ENCODE data around the gene BACE1-AS. TPM values are rescaled to one million over a fixed set of nuclear protein-coding genes. Genes with fewer than 3 reads are reported as not detected.

The BACE1-AS gene
- total and polyA plus RNA-seq, 2 of the 8 experiments (the other 6 are each of a cell fraction or from before 2014, with no cell fraction given) = 14.9 to 17.4 TPM

GRCh38 chr11:117298195-117298594 is 7.0 kb downstream of the BACE1-AS start:
- H3K4ac ChIP-seq (replicated peaks; ENCODE audit: insufficient read length, low read depth, low read length) = no peak overlapping the region
- no peaks in the 10 kb centered on the region for H3K9me3 ChIP-seq (ENCODE audit: insufficient read depth in 2 of 2, low read depth in 1 of 2, low read length in 1 of 2)
- H3K23me2 ChIP-seq (ENCODE audit: low read depth, low read length) = no peaks in the 10 kb centered on the region
- FAIRE-seq (no peak), DNase-seq (ENCODE audit: low read depth in 1 of 2, low spot score in 2 of 2) (no peak)
- no peaks in the 10 kb centered on the region for H4K20me1 ChIP-seq (replicated peaks in 1 of 2; ENCODE audit: control insufficient read depth in 1 of 2, insufficient read depth in 2 of 2, low read length in 2 of 2)
- H3K36me3 ChIP-seq (ENCODE audit: control insufficient read depth in 2 of 4, insufficient read depth in 4 of 4, low read length in 3 of 4) = no peaks in the 10 kb centered on the region; a peak in 1 of 8 replicates
- H2BK15ac ChIP-seq (ENCODE audit: low read length) = no peak overlapping the region
- H3K23ac ChIP-seq (ENCODE audit: insufficient read length) = no peak overlapping the region
- POLR2A ChIA-PET (ENCODE audit: partially characterized antibody) = interaction anchor here (1.3 to 1.9 kb wide), 2 partner anchors 10 to 16 kb away, joined by 4 to 6 read pairs; no protein-coding TSS in a partner anchor
- no peaks in the 10 kb centered on the region for H3K79me2 ChIP-seq (ENCODE audit: control insufficient read depth in 1 of 2, insufficient read depth in 2 of 2, low read length in 2 of 2)
- no peak overlapping the region for H4K8ac ChIP-seq (ENCODE audit: extremely low read depth, insufficient read depth, low read length)
- no peak overlapping the region for H2BK12ac ChIP-seq (ENCODE audit: low read depth, low read length)
- H2BK20ac ChIP-seq (ENCODE audit: low read length) = no peak overlapping the region
- no peak overlapping the region for H3K18ac ChIP-seq (ENCODE audit: extremely low read depth, low read length)
- no peak overlapping the region for H2BK5ac ChIP-seq (ENCODE audit: low read depth, low read length)
- CTCF ChIA-PET (ENCODE audit: partially characterized antibody) = no interaction called here
- no peak overlapping the region for H3K14ac ChIP-seq (ENCODE audit: insufficient read length)
- H3K27ac ChIP-seq (ENCODE audit: low read depth, low read length) = no peak overlapping the region
- whole genome bisulfite sequencing, 2 experiments (ENCODE audit: extremely low coverage in 1 of 2, insufficient coverage in 1 of 2, insufficient read length in 1 of 2, insufficient replicate concordance in 2 of 2, low coverage in 1 of 2, low lambda C conversion rate in 2 of 2, missing lambda C conversion rate in 1 of 2) = 95% methylated on average over 8 of the region's 8 CpGs; no CpG with 5 or more reads in 1 of the 2 experiments
- H3K4me3 ChIP-seq (ENCODE audit: extremely low read depth in 1 of 4, insufficient read depth in 2 of 4, low read depth in 3 of 4, low read length in 4 of 4) = no peak overlapping the region
- H3K9ac ChIP-seq (replicated peaks in 1 of 4; ENCODE audit: extremely low read depth in 1 of 4, low read depth in 3 of 4, low read length in 3 of 4) = no peak overlapping the region
- no peak overlapping the region for H4K91ac ChIP-seq (replicated peaks; ENCODE audit: insufficient read length, low read length)
- H3K4me2 ChIP-seq (ENCODE audit: insufficient read depth in 1 of 2, low read depth in 2 of 2, low read length in 2 of 2) = no peak overlapping the region
- no peaks in the 10 kb centered on the region for H3K27me3 ChIP-seq (replicated peaks in 1 of 4; ENCODE audit: control insufficient read depth in 3 of 4, extremely low read depth in 1 of 4, insufficient read depth in 3 of 4, low read length in 3 of 4)
- H3K4me1 ChIP-seq (replicated peaks in 1 of 4; ENCODE audit: control insufficient read depth in 3 of 4, insufficient read depth in 4 of 4, low read length in 3 of 4) = peaks cover 3 to 19% (median 9%) of the 10 kb centered on the region in 4 experiments
- H3K56ac ChIP-seq (replicated peaks; ENCODE audit: insufficient read length, low read depth, low read length) = no peak overlapping the region
- no peak overlapping the region for H4K5ac ChIP-seq (ENCODE audit: insufficient read length, low read depth, low read length)
- H3K79me1 ChIP-seq (ENCODE audit: low read depth, low read length) = no peaks in the 10 kb centered on the region
- no peak overlapping the region for H2BK120ac ChIP-seq (replicated peaks; ENCODE audit: low read depth, low read length)
- H2AFZ ChIP-seq (ENCODE audit: low read length) = no peak overlapping the region
- no peak overlapping the region for H2AK5ac ChIP-seq (ENCODE audit: low read depth, low read length)
- TF ChIP-seq EP300 (IDR thresholded peaks at IDR 0.05; ENCODE audit: borderline replicate concordance in 1 of 2, low read depth in 2 of 2, low read length in 2 of 2) (no peak), TCF12 (IDR thresholded peaks at IDR 0.05; ENCODE audit: low read depth, low read length) (no peak), BACH1 (IDR thresholded peaks at IDR 0.05; ENCODE audit: low read length) (no peak), MAX (IDR thresholded peaks at IDR 0.05) (no peak), HDAC6 (IDR thresholded peaks at IDR 0.05; ENCODE audit: low read depth, low read length) (no peak), EZH2 (IDR thresholded peaks at IDR 0.05; ENCODE audit: low read depth, low read length, severe bottlenecking) (no peak), SP2 (IDR thresholded peaks at IDR 0.05; ENCODE audit: low read length) (no peak), SIX5 (IDR thresholded peaks at IDR 0.05; ENCODE audit: low read depth, low read length) (no peak), TAF1 (IDR thresholded peaks at IDR 0.05; ENCODE audit: low read depth, low read length) (no peak), CREB1 (IDR thresholded peaks at IDR 0.05) (no peak), SIN3A (conservative IDR thresholded peaks at IDR 0.05 in 1 of 2, IDR thresholded peaks at IDR 0.05 in 1 of 2; ENCODE audit: low read depth in 1 of 2, low read length in 2 of 2) (no peak), CTBP2 (IDR thresholded peaks at IDR 0.05; ENCODE audit: borderline replicate concordance, insufficient read depth, insufficient read length, low read length) (no peak), BCL11A (IDR thresholded peaks at IDR 0.05; ENCODE audit: low read depth in 2 of 2, low read length in 2 of 2) (no peak), CHD2 (IDR thresholded peaks at IDR 0.05; ENCODE audit: low read length) (no peak), JUN (IDR thresholded peaks at IDR 0.05; ENCODE audit: low read depth, low read length) (no peak)
